WI38 (cell line): ENCODE measurements around the gene SLAIN1.

Experiments
- H3K4me3 ChIP-seq: 2 replicates; pipeline ENCODE4 v1.5.1; 2011; ENCODE audit warnings: low read depth, mild to moderate bottlenecking, control low read depth, low read length
- TF ChIP-seq, protein P1 (sequence below): IDR thresholded peaks from 2 replicates; pipeline ENCODE4 v1.5.1; 2012; ENCODE audit warnings: low read depth, mild to moderate bottlenecking, control low read depth, low read length

The SLAIN1 gene

GRCh38 chr13:77751513-77752456 is 54.3 kb downstream of the SLAIN1 start:
- TF ChIP-seq, protein P1, sequence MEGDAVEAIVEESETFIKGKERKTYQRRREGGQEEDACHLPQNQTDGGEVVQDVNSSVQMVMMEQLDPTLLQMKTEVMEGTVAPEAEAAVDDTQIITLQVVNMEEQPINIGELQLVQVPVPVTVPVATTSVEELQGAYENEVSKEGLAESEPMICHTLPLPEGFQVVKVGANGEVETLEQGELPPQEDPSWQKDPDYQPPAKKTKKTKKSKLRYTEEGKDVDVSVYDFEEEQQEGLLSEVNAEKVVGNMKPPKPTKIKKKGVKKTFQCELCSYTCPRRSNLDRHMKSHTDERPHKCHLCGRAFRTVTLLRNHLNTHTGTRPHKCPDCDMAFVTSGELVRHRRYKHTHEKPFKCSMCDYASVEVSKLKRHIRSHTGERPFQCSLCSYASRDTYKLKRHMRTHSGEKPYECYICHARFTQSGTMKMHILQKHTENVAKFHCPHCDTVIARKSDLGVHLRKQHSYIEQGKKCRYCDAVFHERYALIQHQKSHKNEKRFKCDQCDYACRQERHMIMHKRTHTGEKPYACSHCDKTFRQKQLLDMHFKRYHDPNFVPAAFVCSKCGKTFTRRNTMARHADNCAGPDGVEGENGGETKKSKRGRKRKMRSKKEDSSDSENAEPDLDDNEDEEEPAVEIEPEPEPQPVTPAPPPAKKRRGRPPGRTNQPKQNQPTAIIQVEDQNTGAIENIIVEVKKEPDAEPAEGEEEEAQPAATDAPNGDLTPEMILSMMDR, result peak; percentile 60; the same call in 1 of the 2 replicates
- H3K4me3 ChIP-seq, result no peak overlapping the region

- no peak overlapping the region for H3K4me3 ChIP-seq
- TF ChIP-seq, protein P1, result no peak
These were observed 55.1 kb downstream of the SLAIN1 start for GRCh38 chr13:77752512-77753069.

DNA sequence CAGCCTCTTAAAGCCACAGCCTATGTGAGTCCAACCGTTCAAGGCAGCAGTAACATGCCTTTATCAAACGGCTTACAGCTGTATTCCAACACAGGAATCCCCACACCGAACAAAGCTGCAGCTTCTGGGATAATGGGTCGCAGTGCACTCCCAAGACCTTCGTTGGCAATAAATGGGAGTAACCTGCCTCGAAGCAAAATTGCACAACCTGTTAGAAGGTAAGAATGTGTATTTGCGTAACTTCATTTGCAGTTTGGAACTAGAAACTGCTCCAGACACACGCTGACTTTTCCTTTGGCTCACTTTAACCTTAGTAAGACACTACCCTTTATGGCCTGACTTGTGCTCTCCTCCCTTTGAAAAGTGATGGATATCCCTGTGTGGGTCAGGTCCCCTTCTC is 63.4 kb downstream of the SLAIN1 start:
- no peak overlapping the region for H3K4me3 ChIP-seq
- TF ChIP-seq, protein P1, result no peak

- no peak overlapping the region for H3K4me3 ChIP-seq
- TF ChIP-seq, protein P1, result no peak
These were observed 69.9 kb downstream of the SLAIN1 start for GRCh38 chr13:77767413-77767812.

DNA sequence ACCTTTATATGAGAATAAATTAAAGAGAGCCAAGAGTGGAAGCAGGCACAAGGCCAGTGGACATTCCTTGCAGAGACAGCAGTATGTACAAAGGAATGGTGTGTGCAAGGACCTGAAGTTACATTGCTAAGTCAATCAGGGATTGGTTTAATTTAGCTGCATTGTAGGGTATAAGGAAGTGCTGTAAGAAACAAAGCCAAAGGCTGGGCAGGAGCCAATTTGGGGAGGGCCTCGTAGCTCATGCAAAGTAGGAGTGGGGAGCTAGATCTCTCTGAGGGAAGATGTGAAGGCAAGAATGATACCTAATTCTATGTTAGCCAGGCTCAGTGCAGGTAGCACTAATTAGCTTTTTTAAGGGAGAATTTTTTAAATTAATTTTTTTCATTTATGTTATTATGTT is 76.7 kb downstream of the SLAIN1 start:
- TF ChIP-seq, protein P1, result no peak
- H3K4me3 ChIP-seq, result no peak overlapping the region

DNA sequence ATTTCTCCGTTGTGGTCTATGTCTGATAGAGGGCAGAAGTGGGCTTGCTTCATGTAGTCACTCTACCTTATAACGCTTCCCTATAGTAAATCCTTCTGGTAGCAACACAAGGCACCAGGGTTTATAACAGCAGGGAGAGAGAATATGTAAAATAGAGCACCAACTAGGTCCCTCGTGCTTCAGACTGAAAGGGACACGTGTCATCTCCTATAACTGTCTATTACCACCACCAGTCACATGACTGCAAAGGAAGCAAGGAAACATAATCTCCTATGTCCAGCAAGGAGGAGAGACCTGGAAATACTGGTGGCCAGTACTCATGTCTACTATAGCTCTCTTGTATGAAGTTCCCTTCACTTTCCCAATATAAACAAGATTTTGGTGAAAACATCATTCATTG is 79.2 kb downstream of the SLAIN1 start:
- TF ChIP-seq, protein P1, result no peak

DNA sequence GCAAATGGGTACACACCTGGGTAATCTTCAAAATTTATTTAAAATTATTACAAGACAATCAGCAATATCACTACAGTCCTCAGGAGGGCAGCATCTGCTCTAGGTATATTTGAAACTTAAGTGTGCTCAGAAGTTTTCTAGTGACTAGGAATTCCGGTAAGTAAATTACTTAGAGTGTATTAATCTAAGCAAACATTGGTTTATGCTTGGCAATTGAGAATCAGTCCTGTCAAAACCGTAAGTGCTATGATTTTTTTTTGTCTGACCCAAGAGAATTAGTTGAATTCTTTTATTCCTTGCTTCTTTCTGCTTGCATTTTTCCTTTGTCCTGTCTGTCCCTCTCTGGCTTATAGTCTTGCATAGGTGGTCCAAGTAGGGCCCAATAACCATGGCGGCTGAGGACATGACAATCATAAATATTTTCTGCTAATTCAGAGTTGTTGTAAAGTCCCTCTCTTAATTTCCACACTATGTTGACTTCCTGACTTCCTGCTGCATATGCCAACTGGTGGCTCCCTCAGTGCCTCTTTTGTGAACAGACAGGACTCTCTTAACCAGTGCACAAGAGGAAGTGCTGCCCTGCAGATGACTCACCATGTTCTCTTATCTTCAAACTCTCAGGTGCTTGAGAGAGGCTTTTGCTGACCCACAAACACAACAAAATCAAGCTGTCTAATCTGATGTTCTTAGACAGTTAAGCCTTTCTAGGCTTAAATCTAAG is 82.2 kb downstream of the SLAIN1 start:
- H3K4me3 ChIP-seq, result no peak overlapping the region
- TF ChIP-seq, protein P1, result peak; percentile 18; the same call in 1 of the 2 replicates

More for the DNA sequence above, 79.2 kb downstream of the SLAIN1 start:
- no peak overlapping the region for H3K4me3 ChIP-seq
